H9 (cell line): Measurements from ENCODE around the gene CPXM1. TPM values are rescaled to one million over a fixed set of nuclear protein-coding genes. Genes with fewer than 3 reads are reported as not detected.

Experiments used
- DNase-seq: peaks from one replicate; pipeline ENCODE4 v3.0.0-alpha.2; 2017
- H2AFZ ChIP-seq: one replicate; pipeline ENCODE4 v1.6.1; 2013; ENCODE audit warnings: mild to moderate bottlenecking, low read length, control low read depth, moderate library complexity
- H2AK5ac ChIP-seq: 2 replicates; pipeline ENCODE4 v1.6.1; 2013; ENCODE audit warnings: low read length, control low read depth, mixed read lengths; ENCODE audit not compliant: insufficient read length
- H2BK120ac ChIP-seq: one replicate; pipeline ENCODE4 v1.6.1; 2013; ENCODE audit warnings: low read depth, mild to moderate bottlenecking, low read length, control low read depth, inconsistent platforms; ENCODE audit not compliant: poor library complexity, severe bottlenecking
- H2BK12ac ChIP-seq: 2 replicates; pipeline ENCODE4 v1.6.1; 2013; ENCODE audit warnings: low read length, control low read depth, mixed read lengths, low read depth; ENCODE audit not compliant: insufficient read length
- H2BK15ac ChIP-seq: 2 replicates; pipeline ENCODE4 v1.6.1; 2013; ENCODE audit warnings: low read depth, low read length, control low read depth
- H2BK20ac ChIP-seq: one replicate; pipeline ENCODE4 v1.6.1; 2013; ENCODE audit warnings: low read depth, mild to moderate bottlenecking, low read length, control low read depth, inconsistent platforms; ENCODE audit not compliant: poor library complexity, severe bottlenecking
- H2BK5ac ChIP-seq: 2 replicates; pipeline ENCODE4 v1.6.1; 2013; ENCODE audit warnings: low read length, control low read depth, mixed read lengths; ENCODE audit not compliant: insufficient read length
- H3K14ac ChIP-seq: 2 replicates; pipeline ENCODE4 v1.6.1; 2013; ENCODE audit warnings: low read length, control low read depth; ENCODE audit not compliant: insufficient read depth
- H3K18ac ChIP-seq: 2 replicates; pipeline ENCODE4 v1.6.1; 2013; ENCODE audit warnings: low read depth, mild to moderate bottlenecking, mixed read lengths, low read length, control low read depth; ENCODE audit not compliant: insufficient read length
- H3K23ac ChIP-seq: 2 replicates; pipeline ENCODE4 v1.6.1; 2013; ENCODE audit warnings: low read length, control low read depth, mixed read lengths, low read depth; ENCODE audit not compliant: insufficient read length
- H3K23me2 ChIP-seq: 2 replicates; pipeline ENCODE4 v1.6.1; 2013; ENCODE audit warnings: low read depth, mild to moderate bottlenecking, mixed read lengths, low read length, control low read depth; ENCODE audit not compliant: insufficient read length, poor library complexity, severe bottlenecking
- H3K27ac ChIP-seq: 2 replicates; pipeline ENCODE4 v1.5.1; 2013; ENCODE audit warnings: low read length, control low read depth, mixed read lengths, low read depth; ENCODE audit not compliant: insufficient read length
- H3K27me3 ChIP-seq: 2 replicates; pipeline ENCODE4 v1.6.1; 2013; ENCODE audit warnings: low read length, control low read depth, inconsistent platforms; ENCODE audit not compliant: insufficient read depth
- H3K4ac ChIP-seq: 2 replicates; pipeline ENCODE4 v1.6.1; 2013; ENCODE audit warnings: low read depth, mild to moderate bottlenecking, control low read depth, inconsistent platforms, low read length, moderate library complexity
- H3K4me1 ChIP-seq: 2 replicates; pipeline ENCODE4 v1.6.1; 2013; ENCODE audit warnings: low read length, control low read depth, inconsistent platforms; ENCODE audit not compliant: insufficient read depth
- H3K4me2 ChIP-seq: 2 replicates; pipeline ENCODE4 v1.6.1; 2013; ENCODE audit warnings: low read length, control low read depth, mixed read lengths; ENCODE audit not compliant: insufficient read length, insufficient read depth
- H3K56ac ChIP-seq: 2 replicates; pipeline ENCODE4 v1.6.1; 2013; ENCODE audit warnings: low read depth, mild to moderate bottlenecking, mixed read lengths, low read length, control low read depth; ENCODE audit not compliant: insufficient read length
- H3K79me1 ChIP-seq: 2 replicates; pipeline ENCODE4 v1.6.1; 2013; ENCODE audit warnings: low read depth, mild to moderate bottlenecking, moderate library complexity, low read length, control low read depth, inconsistent platforms; ENCODE audit not compliant: insufficient read depth, poor library complexity, severe bottlenecking
- H3K79me2 ChIP-seq: 2 replicates; pipeline ENCODE4 v1.6.1; 2013; ENCODE audit warnings: low read length, control low read depth, inconsistent platforms; ENCODE audit not compliant: insufficient read depth
- H3K9ac ChIP-seq: 2 replicates; pipeline ENCODE4 v1.6.1; 2013; ENCODE audit warnings: low read length, control low read depth, mixed read lengths; ENCODE audit not compliant: insufficient read length; ENCODE audit errors: extremely low read depth
- H3K9me3 ChIP-seq: one replicate; pipeline ENCODE4 v1.6.1; 2013; ENCODE audit warnings: low read depth, low read length, inconsistent platforms; ENCODE audit not compliant: control insufficient read depth
- H3T11ph ChIP-seq: one replicate; pipeline ENCODE4 v1.6.1; 2013; ENCODE audit warnings: mild to moderate bottlenecking, low read length, control low read depth, inconsistent platforms
- H4K20me1 ChIP-seq: one replicate; pipeline ENCODE4 v1.6.1; 2013; ENCODE audit not compliant: control insufficient read depth, insufficient read length, insufficient read depth
- H4K5ac ChIP-seq: 2 replicates; pipeline ENCODE4 v1.6.1; 2013; ENCODE audit warnings: low read depth, mild to moderate bottlenecking, mixed read lengths, low read length, control low read depth; ENCODE audit not compliant: insufficient read length
- H4K8ac ChIP-seq: replicated peaks from 2 replicates; pipeline ENCODE4 v1.6.1; 2013; ENCODE audit warnings: low read length, control low read depth, mixed read lengths, low read depth; ENCODE audit not compliant: insufficient read length
- H4K91ac ChIP-seq: 2 replicates; pipeline ENCODE4 v1.6.1; 2013; ENCODE audit warnings: low read depth, mild to moderate bottlenecking, moderate library complexity, mixed read lengths, low read length, control low read depth; ENCODE audit not compliant: insufficient read length
- H3K27ac Mint-ChIP-seq, 3 experiments: 2 replicates in 2 of 3; 3 replicates in 1 of 3; pipeline ENCODE4 v1.8.0; 2020 to 2021; ENCODE audit warnings: mixed read lengths in 3 of 3, mild to moderate bottlenecking in 1 of 3, moderate library complexity in 1 of 3
- H3K27me3 Mint-ChIP-seq: 2 replicates; pipeline ENCODE4 v1.8.0; 2021; ENCODE audit warnings: low read depth, mild to moderate bottlenecking, moderate library complexity, mixed read lengths
- H3K36me3 Mint-ChIP-seq, 3 experiments: 2 replicates in 2 of 3; 3 replicates in 1 of 3; pipeline ENCODE4 v1.8.0; 2020 to 2021; ENCODE audit warnings: low read depth in 3 of 3, mixed read lengths in 3 of 3; ENCODE audit not compliant: insufficient read depth in 1 of 3
- H3K4me1 Mint-ChIP-seq, 2 experiments: 2 replicates each; pipeline ENCODE4 v1.8.0; 2020; ENCODE audit warnings: mixed read lengths in 2 of 2
- H3K4me3 Mint-ChIP-seq, 2 experiments: 2 replicates in 1 of 2; 3 replicates in 1 of 2; pipeline ENCODE4 v1.8.0; 2020 to 2021; ENCODE audit warnings: mild to moderate bottlenecking in 2 of 2, mixed read lengths in 2 of 2, moderate library complexity in 1 of 2
- H3K9me3 Mint-ChIP-seq, 2 experiments: 2 replicates in 1 of 2; 3 replicates in 1 of 2; pipeline ENCODE4 v1.8.0; 2020; ENCODE audit warnings: mild to moderate bottlenecking in 2 of 2, mixed read lengths in 2 of 2, moderate library complexity in 1 of 2
- WGBS: extraction: QIAGEN DNeasy Blood & Tissue Kit; methylation state at CpG from one replicate; pipeline ENCODE4 v1.1.7; 2013; ENCODE audit warnings: missing lambda C conversion rate, low lambda C conversion rate, mixed read lengths; ENCODE audit not compliant: insufficient read length; ENCODE audit errors: extremely low coverage; 5-methylcytosine and 5-hydroxymethylcytosine counted together
- total RNA-seq: library from RNA; stranded (reverse); gene quantifications from 2 replicates; pipeline ENCODE4 v1.2.1, GENCODE V29; 2021
- TF ChIP-seq, protein P1 (sequence below): fragments of 200-600 bp; sonication (generic); conservative IDR thresholded peaks from 3 replicates; pipeline ENCODE4 v1.8.0; 2021; ENCODE audit warnings: antibody characterized with exemption, mild to moderate bottlenecking

Gene CPXM1
- total RNA-seq, 1 experiment from 2014 or later = 69.0 TPM

DNA sequence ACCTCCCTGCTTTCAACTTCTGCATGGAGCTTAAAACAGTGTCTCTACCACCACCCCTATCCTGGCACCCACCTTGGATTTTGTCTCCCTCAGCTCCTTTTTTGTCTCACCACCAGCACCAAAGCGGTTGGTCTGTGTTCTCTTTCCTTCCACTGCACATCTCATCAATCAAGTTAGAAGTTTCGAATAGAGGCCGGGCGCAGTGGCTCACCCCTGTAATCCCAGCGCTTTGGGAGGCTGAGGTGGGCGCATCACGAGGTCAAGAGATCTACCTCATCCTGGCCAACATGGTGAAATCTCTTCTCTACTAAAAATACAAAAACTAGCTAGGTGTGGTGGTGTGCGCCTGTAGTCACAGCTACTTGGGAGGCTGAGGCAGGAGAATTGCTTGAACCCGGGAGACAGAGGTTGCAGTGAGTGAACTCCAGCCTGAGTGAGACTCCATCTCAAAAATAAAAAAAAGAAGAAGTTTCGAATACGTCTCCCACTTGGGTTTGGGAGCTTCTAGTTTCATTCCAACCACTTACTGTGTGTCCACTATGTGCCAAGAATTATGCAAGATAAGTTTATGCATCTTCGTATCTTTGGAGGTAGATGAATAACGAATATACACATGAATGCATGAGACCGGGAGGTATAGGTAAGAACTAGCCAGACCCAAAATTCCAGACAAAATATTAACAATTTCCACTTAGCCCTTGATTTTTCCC lies 34.1 kb upstream of the CPXM1 start:
- DNase-seq = no peak
- peaks cover 3 to 4% of the 10 kb centered on the region in 2 experiments; a peak in 3 of 4 replicates for H3K4me1 Mint-ChIP-seq
- H2BK12ac ChIP-seq = no peak overlapping the region
- peaks cover 3 to 27% (median 22%) of the 10 kb centered on the region in 3 experiments for H3K36me3 Mint-ChIP-seq
- H3K79me2 ChIP-seq = no peaks in the 10 kb centered on the region
- no peak overlapping the region for H2BK20ac ChIP-seq
- no peak overlapping the region for H2BK15ac ChIP-seq
- H3K27me3 ChIP-seq = peaks cover 4% of the 10 kb centered on the region; the same call in 1 of the 2 replicates
- H2BK120ac ChIP-seq = no peak overlapping the region
- no peak overlapping the region for H3K4ac ChIP-seq
- H3K9me3 Mint-ChIP-seq = peaks cover 0 to 4% of the 10 kb centered on the region in 2 experiments; a peak in 1 of 5 replicates
- no CpG with 5 or more reads among the region's 14 CpGs for WGBS
- H3K79me1 ChIP-seq = no peaks in the 10 kb centered on the region
- H3K9me3 ChIP-seq = no peaks in the 10 kb centered on the region
- H3K27ac Mint-ChIP-seq = no peak overlapping the region; a peak in 1 of 7 replicates
- no peak overlapping the region for H3T11ph ChIP-seq
- H3K23me2 ChIP-seq = no peaks in the 10 kb centered on the region
- no peaks in the 10 kb centered on the region for H4K20me1 ChIP-seq
- no peak overlapping the region for H3K9ac ChIP-seq
- H2BK5ac ChIP-seq = no peak overlapping the region
- H3K56ac ChIP-seq = no peak overlapping the region
- H4K91ac ChIP-seq = no peak overlapping the region
- no peak overlapping the region for H3K18ac ChIP-seq
- H3K23ac ChIP-seq = no peak overlapping the region
- peaks cover 15% of the 10 kb centered on the region for H3K27me3 Mint-ChIP-seq
- no peak overlapping the region for H4K8ac ChIP-seq
- no peaks in the 10 kb centered on the region for H3K4me1 ChIP-seq
- H3K4me2 ChIP-seq = no peak overlapping the region
- no peak overlapping the region for H3K27ac ChIP-seq
- H2AK5ac ChIP-seq = no peak overlapping the region
- TF ChIP-seq, protein P1, sequence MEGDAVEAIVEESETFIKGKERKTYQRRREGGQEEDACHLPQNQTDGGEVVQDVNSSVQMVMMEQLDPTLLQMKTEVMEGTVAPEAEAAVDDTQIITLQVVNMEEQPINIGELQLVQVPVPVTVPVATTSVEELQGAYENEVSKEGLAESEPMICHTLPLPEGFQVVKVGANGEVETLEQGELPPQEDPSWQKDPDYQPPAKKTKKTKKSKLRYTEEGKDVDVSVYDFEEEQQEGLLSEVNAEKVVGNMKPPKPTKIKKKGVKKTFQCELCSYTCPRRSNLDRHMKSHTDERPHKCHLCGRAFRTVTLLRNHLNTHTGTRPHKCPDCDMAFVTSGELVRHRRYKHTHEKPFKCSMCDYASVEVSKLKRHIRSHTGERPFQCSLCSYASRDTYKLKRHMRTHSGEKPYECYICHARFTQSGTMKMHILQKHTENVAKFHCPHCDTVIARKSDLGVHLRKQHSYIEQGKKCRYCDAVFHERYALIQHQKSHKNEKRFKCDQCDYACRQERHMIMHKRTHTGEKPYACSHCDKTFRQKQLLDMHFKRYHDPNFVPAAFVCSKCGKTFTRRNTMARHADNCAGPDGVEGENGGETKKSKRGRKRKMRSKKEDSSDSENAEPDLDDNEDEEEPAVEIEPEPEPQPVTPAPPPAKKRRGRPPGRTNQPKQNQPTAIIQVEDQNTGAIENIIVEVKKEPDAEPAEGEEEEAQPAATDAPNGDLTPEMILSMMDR = no peak
- H3K14ac ChIP-seq = no peak overlapping the region
- no peak overlapping the region for H2AFZ ChIP-seq
- H3K4me3 Mint-ChIP-seq = no peak overlapping the region
- no peak overlapping the region for H4K5ac ChIP-seq
